Stimulated activated CD4-positive, alpha-beta T cell treated with anti-CD3 and anti-CD28 coated beads, Interleukin-15, amount 100 ng/mL, for 1 hour (primary cell): ENCODE measurements around the gene ITGA1.
"Not testable (repeated sequence)": the region's sequence is repeated elsewhere in the genome, so short reads cannot be mapped to it uniquely, and the experiment has no call there.

Experiments
- DNase-seq, 2 donors: peaks; one replicate each; pipeline ENCODE4 v3.0.0-alpha.2; 2020; ENCODE audit warnings: low read depth in 1 of 2, low spot score in 1 of 2

ITGA1 gene

DNA sequence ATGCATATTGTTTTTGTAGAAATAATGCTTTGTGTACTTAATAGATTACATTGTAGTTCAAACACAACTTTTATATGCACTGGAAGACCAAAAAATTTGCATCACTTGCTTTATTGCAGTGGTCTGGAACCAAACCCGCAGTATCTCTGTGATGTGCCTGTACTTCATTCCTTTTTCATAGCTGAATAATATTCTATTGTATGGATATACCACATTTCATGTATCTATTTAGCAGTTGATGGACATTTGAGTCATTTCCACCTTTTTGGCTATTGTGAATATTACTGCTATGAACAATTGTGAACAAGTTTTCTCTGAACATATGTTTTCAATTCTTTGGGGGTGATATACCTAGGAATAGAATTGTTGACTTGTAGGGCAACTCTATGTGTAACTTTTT lies 40.1 kb downstream of the ITGA1 start:
- DNase-seq = no peak

- no peak for DNase-seq
These were observed 41.9 kb downstream of the ITGA1 start for GRCh38 chr5:52829664-52830063.

- DNase-seq = no peak
These were observed 42.9 kb downstream of the ITGA1 start for GRCh38 chr5:52830650-52831049.

- no peak for DNase-seq
These were observed 44.2 kb downstream of the ITGA1 start for GRCh38 chr5:52831786-52832511.

- no peak for DNase-seq
These were observed 46.6 kb downstream of the ITGA1 start for GRCh38 chr5:52834320-52834719.

GRCh38 chr5:52837068-52837467 lies 49.4 kb downstream of the ITGA1 start:
- DNase-seq = no peak

DNA sequence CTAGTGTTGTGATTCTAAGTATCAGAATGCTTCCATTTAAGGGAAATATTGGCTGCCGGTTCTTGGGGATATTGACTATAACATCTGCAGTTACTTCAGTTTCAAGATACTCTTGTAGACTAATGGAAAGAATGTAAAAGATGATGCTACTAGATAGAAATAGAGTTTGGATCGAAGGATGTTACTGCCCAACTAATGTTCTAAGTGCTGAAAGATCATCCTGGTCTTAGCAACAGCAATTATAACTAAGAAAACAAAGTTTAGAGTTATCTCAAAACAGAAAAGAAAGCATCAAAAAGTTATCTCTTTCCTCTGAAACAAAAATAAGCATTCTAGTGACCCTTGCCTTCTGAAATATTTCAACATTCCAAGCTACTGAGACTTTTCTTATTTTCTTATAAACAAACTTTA lies 49.9 kb downstream of the ITGA1 start:
- DNase-seq = no peak

DNA sequence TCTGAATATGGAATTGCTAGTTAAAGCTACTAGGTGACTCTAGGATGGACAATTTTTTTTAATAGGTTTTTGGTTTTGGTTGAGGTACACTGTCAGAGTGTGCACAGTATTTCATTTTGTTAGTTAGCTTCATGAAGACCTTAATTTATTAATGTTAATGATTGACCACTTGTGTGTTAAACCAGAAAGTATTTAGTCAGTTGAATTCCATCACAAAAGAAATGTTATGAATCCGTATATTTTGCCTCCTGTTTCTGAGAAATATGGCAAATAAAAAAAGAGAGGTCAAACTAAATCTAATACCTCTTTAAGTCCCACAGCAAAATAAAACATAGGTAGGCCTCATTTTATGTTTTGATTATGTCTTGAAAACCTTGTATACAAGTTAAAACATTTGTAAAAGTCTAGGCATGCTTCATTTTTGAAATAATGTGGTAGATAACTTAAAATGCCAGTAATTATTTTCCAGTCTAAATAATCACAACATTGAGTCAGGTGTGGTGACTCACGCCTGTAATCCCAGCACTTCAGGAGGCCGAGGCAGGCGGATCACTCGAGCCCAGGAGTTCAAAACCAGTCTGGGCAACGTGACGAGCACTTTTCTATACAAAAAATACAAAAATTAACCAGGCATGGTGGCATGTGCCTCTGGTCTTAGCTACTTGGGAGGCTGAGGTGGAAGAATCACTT lies 50.8 kb downstream of the ITGA1 start:
- no peak for DNase-seq

GRCh38 chr5:52839285-52839684 lies 51.6 kb downstream of the ITGA1 start:
- no peak for DNase-seq

- no peak for DNase-seq
These were observed 52.7 kb downstream of the ITGA1 start for GRCh38 chr5:52840277-52841050.

- DNase-seq = no peak
These were observed 53.4 kb downstream of the ITGA1 start for GRCh38 chr5:52841114-52841513.

DNA sequence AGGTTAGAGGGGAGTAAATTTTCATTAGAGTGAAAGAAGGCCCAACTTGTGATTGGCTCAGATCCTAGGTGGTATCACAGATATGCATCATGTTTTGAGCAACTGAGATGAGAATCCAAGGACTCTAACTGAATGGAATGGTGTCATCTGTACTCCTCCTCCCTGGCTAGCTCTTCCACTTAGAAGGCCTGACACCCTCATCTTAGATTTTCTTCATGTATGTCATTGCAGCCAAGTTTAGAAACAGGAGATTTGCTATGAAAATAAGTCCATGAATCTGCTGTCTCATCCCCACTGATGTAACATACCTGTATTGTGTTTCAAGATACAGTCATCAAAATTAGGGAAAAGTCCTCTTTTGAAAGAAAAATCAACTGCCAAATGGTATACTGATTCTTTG lies 54.4 kb downstream of the ITGA1 start:
- DNase-seq = no peak

- DNase-seq = no peak
These were observed 57.2 kb downstream of the ITGA1 start for GRCh38 chr5:52844885-52845284.

GRCh38 chr5:52846182-52846842 lies 58.6 kb downstream of the ITGA1 start:
- no peak for DNase-seq

GRCh38 chr5:52848688-52849087 lies 61.0 kb downstream of the ITGA1 start:
- not testable (repeated sequence) for DNase-seq

GRCh38 chr5:52849544-52849943 lies 61.8 kb downstream of the ITGA1 start:
- DNase-seq = no peak

DNA sequence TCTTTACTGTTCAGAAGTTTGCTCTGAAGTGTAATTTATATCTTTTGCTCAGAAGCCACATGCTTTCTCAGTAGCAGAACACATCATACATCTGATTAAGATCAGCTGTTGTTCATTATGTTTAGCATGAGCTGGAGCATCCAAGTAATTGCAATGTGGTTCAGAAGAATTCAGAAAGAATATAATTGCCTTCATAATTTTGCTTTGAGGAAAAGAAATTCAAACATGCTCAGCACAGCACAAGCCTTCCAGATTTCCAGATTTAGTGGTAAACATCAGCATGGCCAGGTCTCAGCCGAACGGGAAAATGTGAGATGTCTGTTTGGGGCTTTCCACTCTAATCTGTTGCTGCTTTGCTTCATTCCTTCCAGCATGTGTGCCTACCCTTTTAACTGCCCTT lies 65.9 kb downstream of the ITGA1 start:
- DNase-seq = no peak

DNA sequence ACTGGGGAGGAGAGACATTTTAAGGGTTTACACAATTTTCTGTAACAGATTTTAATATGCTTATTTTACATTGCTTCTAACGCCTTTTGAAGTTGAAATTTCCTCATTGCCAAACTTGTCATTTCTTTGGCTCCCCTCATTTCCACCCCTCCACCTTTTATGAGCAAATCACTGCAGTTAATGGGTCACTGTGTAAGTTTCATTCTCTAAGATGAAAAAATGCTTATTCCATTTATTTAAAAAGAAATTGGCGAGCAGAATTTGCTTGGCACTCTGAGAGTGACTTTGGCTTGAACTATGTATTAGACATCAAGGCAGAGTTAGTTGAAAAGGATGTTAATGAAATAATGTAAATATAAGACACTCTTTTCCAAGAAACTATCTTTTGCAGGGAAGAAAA lies 66.6 kb downstream of the ITGA1 start:
- DNase-seq = no peak

DNA sequence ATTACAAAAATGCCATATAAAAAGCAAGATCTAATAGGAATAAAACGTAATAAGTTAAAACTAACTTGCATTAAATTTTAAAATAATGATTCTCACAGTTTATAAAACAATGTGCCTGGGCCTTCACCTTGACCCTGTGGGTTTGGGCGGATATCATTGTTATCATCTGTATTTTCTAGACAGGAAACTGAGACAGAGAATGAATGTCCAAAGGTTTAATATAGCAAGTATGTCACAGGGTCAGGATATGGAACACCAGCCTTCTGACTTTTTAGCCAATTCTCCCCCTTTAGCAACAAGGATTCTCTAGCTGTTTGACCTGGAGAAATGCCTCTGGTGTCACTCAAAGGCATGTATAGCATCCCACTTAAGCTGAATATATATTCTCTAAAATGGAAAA lies 67.2 kb downstream of the ITGA1 start:
- DNase-seq = no peak

DNA sequence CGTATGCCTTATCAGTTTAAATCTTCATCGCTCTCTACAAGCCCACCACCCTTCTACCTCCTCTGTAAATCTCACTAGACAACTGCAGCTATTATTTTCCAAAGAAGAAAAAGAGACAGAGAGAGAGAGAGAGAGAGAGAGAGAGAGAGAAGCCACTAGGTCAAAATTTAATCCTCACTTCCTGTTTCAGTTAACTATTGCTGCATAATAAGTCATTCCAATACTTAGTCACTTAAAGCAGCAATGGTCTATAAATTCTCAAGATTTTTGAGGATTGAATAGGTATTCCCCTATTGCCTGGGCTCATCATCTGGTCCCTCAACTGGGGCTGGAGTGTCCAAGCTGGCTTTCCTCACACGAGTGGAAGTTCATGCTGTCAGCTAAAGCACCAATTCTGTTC lies 68.8 kb downstream of the ITGA1 start:
- no peak for DNase-seq

DNA sequence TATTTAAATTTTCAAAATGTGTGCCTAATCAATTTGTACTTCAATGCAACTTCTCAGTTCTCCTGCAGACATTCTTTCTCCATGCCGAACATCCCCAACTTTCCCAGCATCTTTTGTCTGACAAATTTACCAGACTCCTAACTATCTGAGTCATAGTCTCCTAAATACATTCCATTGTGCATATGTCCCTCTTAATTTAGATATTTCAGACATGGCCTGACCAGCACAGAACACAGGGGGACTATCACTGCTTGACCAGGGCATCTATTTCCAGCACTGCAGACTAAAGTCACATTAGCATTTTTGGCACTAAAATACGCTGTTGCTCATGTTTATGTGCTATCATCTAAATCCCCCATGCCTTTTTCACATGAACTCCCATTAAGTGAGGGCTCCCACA lies 71.9 kb downstream of the ITGA1 start:
- no peak for DNase-seq

DNA sequence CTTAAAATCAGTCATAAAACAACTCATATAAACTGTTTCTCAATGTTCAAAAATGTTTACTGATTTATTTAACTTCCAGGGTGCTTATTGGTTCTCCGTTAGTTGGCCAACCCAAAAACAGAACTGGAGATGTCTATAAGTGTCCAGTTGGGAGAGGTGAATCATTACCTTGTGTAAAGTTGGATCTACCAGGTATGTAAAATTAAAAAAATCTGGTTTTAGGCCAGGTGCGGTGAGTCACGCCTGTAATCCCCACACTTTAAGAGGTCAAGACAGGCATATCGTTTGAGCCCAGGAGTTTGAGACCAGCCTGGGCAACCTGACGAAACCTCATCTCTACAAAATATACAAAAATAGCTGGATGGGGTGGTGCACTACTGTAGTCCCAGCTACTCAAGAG lies 73.7 kb downstream of the ITGA1 start:
- no peak for DNase-seq
